HFF-Myc (cell line): Measurements from ENCODE around the gene TLR5.
"Not testable (repeated sequence)": the region's sequence is repeated elsewhere in the genome, so short reads cannot be mapped to it uniquely, and the experiment has no call there.

Experiments used
- DNase-seq: peaks from one replicate; pipeline ENCODE4 v3.0.0-alpha.2; 2011; ENCODE audit warnings: low read depth; ENCODE audit errors: extremely low read depth
- H3K4me3 ChIP-seq: replicated peaks from 2 replicates; pipeline ENCODE4 v1.5.1; 2011; ENCODE audit warnings: low read depth, mild to moderate bottlenecking, control low read depth, low read length
- CTCF ChIP-seq: IDR thresholded peaks from 2 replicates; pipeline ENCODE4 v1.5.1; 2012; ENCODE audit warnings: mild to moderate bottlenecking, low read depth, low read length, control low read depth; ENCODE audit errors: missing control alignments

The TLR5 gene

GRCh38 chr1:223175633-223176032 is 32.6 kb upstream of the TLR5 start:
- DNase-seq: no peak
- TF ChIP-seq CTCF: no peak
- H3K4me3 ChIP-seq: no peak overlapping the region

GRCh38 chr1:223175032-223175431 is 32.0 kb upstream of the TLR5 start:
- H3K4me3 ChIP-seq: no peak overlapping the region
- TF ChIP-seq CTCF: peak; percentile 5
- DNase-seq: no peak

- not testable (repeated sequence) for DNase-seq, H3K4me3 ChIP-seq
These were observed 26.4 kb upstream of the TLR5 start for GRCh38 chr1:223169458-223169857.

- no peak overlapping the region for H3K4me3 ChIP-seq
- TF ChIP-seq CTCF: no peak
- no peak for DNase-seq
These were observed 18.3 kb upstream of the TLR5 start for GRCh38 chr1:223161321-223161720.

- no peak for DNase-seq
- TF ChIP-seq CTCF: no peak
- no peak overlapping the region for H3K4me3 ChIP-seq
These were observed 13.3 kb upstream of the TLR5 start for GRCh38 chr1:223156343-223156742.

GRCh38 chr1:223155153-223155552 is 12.1 kb upstream of the TLR5 start:
- no peak overlapping the region for H3K4me3 ChIP-seq
- DNase-seq: no peak
- no peak for TF ChIP-seq CTCF

GRCh38 chr1:223153177-223154119 is 10.4 kb upstream of the TLR5 start:
- no peak overlapping the region for H3K4me3 ChIP-seq
- TF ChIP-seq CTCF: no peak

More at GRCh38 chr1:223153177-223154119, 10.4 kb upstream of the TLR5 start:
- DNase-seq: no peak
